ENCODE results near the gene SPDEF.

SPDEF gene

DNA sequence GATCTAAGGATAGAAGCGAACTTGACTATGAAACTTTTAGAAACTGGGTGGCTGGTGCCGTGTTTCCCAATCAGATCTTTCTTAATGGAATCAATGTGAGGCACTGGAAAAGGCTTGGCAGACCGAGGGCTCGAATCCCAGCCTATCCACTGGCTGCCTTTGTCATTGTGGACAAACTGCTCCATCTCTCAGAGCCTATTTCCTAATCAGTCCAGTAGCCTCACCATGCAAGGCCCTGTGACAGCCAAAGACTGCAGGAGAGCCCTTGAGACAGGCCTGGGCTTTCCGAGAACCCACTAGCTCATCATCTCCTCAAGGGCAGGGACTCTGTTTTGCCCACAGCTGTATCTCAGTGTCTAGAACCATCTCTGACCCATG is 43.4 kb downstream of the SPDEF start:
- no peak for DNase-seq

- DNase-seq, result no peak
These were observed 44.0 kb downstream of the SPDEF start for GRCh38 chr6:34511915-34512737.

DNA sequence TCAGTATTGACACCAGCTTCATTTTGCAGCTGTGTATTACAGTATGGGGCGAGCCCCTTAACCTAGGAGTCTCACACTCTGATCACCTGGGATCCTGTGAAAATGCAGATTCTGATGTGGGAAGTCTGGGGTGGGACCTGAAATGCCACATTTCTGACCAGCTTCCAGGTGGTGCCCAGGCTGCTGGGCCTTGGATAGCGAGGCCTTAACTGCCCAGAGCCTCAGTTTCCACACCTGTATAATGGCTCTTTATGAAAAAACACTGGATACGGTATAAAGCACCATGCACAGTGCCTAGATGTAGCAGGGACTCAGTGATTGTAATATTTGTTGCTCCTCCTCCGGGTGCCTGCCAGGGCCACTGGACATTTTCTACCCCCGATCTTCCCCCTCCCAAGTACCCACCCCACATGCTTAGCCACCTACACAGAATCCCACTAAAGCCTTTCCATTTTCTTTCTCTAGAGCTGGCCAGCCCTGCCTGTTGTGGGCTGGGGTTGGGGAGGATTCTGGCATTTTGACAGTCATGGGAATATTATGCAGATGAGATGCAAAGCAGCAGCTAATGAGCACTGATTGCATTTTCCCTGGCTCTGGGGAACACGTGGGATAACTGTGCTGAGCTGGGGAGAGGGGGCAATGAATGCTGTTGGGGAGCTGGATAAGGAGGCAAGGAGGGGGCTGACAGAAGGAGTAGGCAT is 44.8 kb downstream of the SPDEF start:
- DNase-seq, result no peak

DNA sequence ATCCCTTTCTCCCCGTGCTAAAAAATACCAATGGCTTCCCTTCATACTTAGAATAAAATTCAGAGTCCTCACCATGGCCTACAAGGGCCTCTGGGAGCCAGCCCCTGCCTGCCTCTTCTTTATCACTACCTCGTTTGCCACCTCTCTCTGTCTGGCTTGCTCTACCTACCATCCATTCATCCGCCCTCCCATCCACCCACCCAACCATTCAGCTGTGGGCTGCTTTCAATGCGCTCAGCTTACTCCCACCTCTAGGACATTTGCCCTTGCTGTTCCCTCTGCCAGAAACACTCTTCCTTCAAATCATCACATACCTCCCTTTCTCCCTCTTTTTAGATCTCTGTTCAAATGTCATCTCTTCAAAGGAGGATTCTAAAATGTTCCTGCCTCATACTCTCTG is 45.8 kb downstream of the SPDEF start:
- no peak for DNase-seq

- no peak for DNase-seq
These were observed 46.3 kb downstream of the SPDEF start for GRCh38 chr6:34509782-34510181.

- DNase-seq, result no peak
These were observed 47.7 kb downstream of the SPDEF start for GRCh38 chr6:34508425-34508824.

- DNase-seq, result no peak
These were observed 49.4 kb downstream of the SPDEF start for GRCh38 chr6:34506718-34507117.

DNA sequence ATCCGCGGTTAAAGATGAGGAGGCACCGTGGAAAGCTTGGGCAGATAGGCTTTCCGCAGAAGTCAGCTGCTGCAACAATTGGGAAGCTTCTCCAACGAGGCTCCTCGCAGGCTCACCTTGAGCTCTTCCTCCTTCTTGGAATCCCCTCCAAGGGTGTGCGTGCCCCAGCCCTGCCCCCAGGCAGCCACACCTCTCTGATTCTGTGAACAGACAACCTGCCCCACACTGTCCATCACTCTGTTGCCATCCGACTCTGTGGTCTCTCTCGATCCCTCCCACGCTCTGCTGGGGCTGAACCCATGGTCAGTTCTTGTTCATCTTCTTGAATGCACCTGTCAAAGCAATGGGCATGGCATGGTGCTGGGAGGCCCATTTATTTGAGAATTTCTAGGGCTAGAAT is 58.7 kb downstream of the SPDEF start:
- DNase-seq, result no peak

- peak; percentile 75 to 95 for DNase-seq
These were observed 59.9 kb downstream of the SPDEF start for GRCh38 chr6:34496103-34496685.

- peak in 1 of 2 experiments; percentile 20 for DNase-seq
These were observed 61.2 kb downstream of the SPDEF start for GRCh38 chr6:34494973-34495372.

DNA sequence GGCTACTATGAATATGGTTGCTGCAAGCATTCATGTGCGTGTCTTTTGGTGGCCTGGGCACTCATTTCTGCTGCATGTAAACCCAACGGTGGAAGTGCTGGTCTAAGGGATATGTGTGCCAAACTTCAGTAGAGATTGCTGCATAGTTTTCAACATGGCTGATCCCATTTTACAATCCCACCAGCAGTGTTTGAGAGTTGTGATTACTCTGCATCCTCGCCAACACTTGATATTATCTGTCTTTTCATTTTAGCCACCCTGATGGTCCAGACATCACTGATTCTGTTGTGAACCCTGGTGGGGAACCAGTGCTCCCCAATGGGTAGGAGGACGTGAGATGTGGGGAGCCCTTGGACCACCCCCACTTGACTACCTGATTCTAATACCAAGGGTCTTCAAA is 62.8 kb downstream of the SPDEF start:
- DNase-seq, result no peak

GRCh38 chr6:34491091-34491430 is 65.1 kb downstream of the SPDEF start:
- peak in 1 of 2 experiments; percentile 28 for DNase-seq

GRCh38 chr6:34490390-34491090 is 65.6 kb downstream of the SPDEF start:
- no peak for DNase-seq

DNA sequence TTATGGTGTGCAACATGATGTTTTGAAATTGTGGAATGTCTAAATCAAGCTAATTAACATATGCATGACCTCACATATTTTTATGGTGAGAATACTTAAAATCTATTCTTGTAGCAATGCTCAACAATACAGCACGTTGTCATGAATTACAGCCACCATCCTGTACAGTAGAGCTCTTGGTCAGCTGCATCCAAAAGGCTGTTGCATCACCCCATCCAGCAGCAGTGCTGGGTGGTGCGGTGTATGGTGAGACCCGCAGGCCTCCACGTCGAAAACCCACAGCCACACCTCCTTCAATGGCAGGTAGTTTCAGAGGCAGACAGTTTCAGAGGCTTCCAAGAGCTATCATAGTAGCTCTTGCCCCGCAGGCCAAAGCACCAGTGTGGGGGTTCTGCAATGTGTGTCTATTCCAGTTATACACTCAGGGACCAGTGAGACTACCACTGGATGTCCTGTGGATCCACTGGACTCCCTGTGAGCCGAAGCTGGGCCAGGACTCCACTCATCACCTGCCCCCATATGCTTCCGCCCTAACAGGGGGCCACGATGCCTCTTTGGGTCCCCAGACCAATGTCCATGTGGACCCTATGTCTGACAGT is 66.8 kb downstream of the SPDEF start:
- no peak for DNase-seq

Data from NCI-H2081 (cell line).